Measurements from ENCODE around the gene HECTD4. TPM values are rescaled to one million over a fixed set of nuclear protein-coding genes. Genes with fewer than 3 reads are reported as not detected.

Gene HECTD4
- total RNA-seq, 1 donor from 2014 or later: 45.9 TPM

- intact Hi-C loops (cut with micrococcal nuclease): no loop called here
These were observed 166.0 kb downstream of the HECTD4 start for GRCh38 chr12:112216223-112216622.

- intact Hi-C loops (cut with micrococcal nuclease): no loop called here
These were observed 168.2 kb downstream of the HECTD4 start for GRCh38 chr12:112214064-112214463.

- intact Hi-C loops (cut with micrococcal nuclease): no loop called here
These were observed 173.8 kb downstream of the HECTD4 start for GRCh38 chr12:112208301-112208910.

- intact Hi-C loops (cut with micrococcal nuclease): no loop called here
These were observed 174.8 kb downstream of the HECTD4 start for GRCh38 chr12:112207397-112207924.

GRCh38 chr12:112206944-112207343 lies 175.3 kb downstream of the HECTD4 start:
- intact Hi-C loops (cut with micrococcal nuclease): no loop called here

GRCh38 chr12:112199136-112199535 lies 183.1 kb downstream of the HECTD4 start:
- intact Hi-C loops (cut with micrococcal nuclease): loop anchor here (5.0 kb wide), 1 partner anchor 213 kb away; no protein-coding TSS in a partner anchor

GRCh38 chr12:112198120-112198733 lies 184.0 kb downstream of the HECTD4 start:
- intact Hi-C loops (cut with micrococcal nuclease): loop anchor here (1.0 to 5.0 kb wide), 3 partner anchors 184 to 214 kb away; partner anchors contain the start of gene HECTD4

GRCh38 chr12:112196196-112196875 lies 185.9 kb downstream of the HECTD4 start:
- intact Hi-C loops (cut with micrococcal nuclease): loop anchor here (5.0 kb wide), 1 partner anchor 216 kb away; no protein-coding TSS in a partner anchor

GRCh38 chr12:112194601-112195247 lies 187.5 kb downstream of the HECTD4 start:
- intact Hi-C loops (cut with micrococcal nuclease): loop anchor here (5.0 kb wide), 1 partner anchor 218 kb away; no protein-coding TSS in a partner anchor

GRCh38 chr12:112192475-112192874 lies 189.8 kb downstream of the HECTD4 start:
- intact Hi-C loops (cut with micrococcal nuclease): no loop called here

GRCh38 chr12:112191840-112192321 lies 190.3 kb downstream of the HECTD4 start:
- intact Hi-C loops (cut with micrococcal nuclease): no loop called here

GRCh38 chr12:112191201-112191600 lies 191.0 kb downstream of the HECTD4 start:
- intact Hi-C loops (cut with micrococcal nuclease): no loop called here

GRCh38 chr12:112190231-112191025 lies 191.8 kb downstream of the HECTD4 start:
- intact Hi-C loops (cut with micrococcal nuclease): no loop called here

- intact Hi-C loops (cut with micrococcal nuclease): no loop called here
These were observed 194.0 kb downstream of the HECTD4 start for GRCh38 chr12:112188130-112188830.

- intact Hi-C loops (cut with micrococcal nuclease): no loop called here
These were observed 196.9 kb downstream of the HECTD4 start for GRCh38 chr12:112185093-112185923.

GRCh38 chr12:112184056-112184887 lies 198.0 kb downstream of the HECTD4 start:
- intact Hi-C loops (cut with micrococcal nuclease): no loop called here

- intact Hi-C loops (cut with micrococcal nuclease): no loop called here
These were observed 198.8 kb downstream of the HECTD4 start for GRCh38 chr12:112183141-112184021.

All from T-helper 2 cell treated with Interferon-gamma antibody and Interleukin-4, amounts not matched to agents 100 ng/mL and 5 ng/mL, for 36 hours (primary cell).